Naive B cell (primary cell): ENCODE measurements around the gene KRT80. TPM values are rescaled to one million over a fixed set of nuclear protein-coding genes. Genes with fewer than 3 reads are reported as not detected.

Experiments used
- ATAC-seq, 2 donors: fragments of 150-1000 bp; cut with Tn5 transposase; 2 replicates each; pipeline ENCODE4 v1.10.0; 2021; ENCODE audit warnings: low read depth in 2 of 2, mild to moderate bottlenecking in 2 of 2, moderate library complexity in 2 of 2
- DNase-seq: peaks from one replicate; pipeline ENCODE4 v3.0.0; 2022
- H3K27ac Mint-ChIP-seq, 6 donors: one replicate each; pipeline ENCODE4 v1.8.0; 2020 to 2022; ENCODE audit warnings: mild to moderate bottlenecking in 6 of 6, mixed read lengths in 6 of 6, moderate library complexity in 5 of 6, inconsistent platforms in 2 of 6
- H3K27me3 Mint-ChIP-seq, 3 donors: one replicate each; pipeline ENCODE4 v1.8.0; 2021 to 2022; ENCODE audit warnings: mixed read lengths in 3 of 3, mild to moderate bottlenecking in 1 of 3
- H3K36me3 Mint-ChIP-seq, 2 donors: one replicate each; pipeline ENCODE4 v1.8.0; 2020 to 2022; ENCODE audit warnings: mixed read lengths in 2 of 2, inconsistent platforms in 1 of 2, mild to moderate bottlenecking in 1 of 2
- H3K4me1 Mint-ChIP-seq, 3 donors: one replicate each; pipeline ENCODE4 v1.8.0; 2020 to 2022; ENCODE audit warnings: mixed read lengths in 3 of 3, inconsistent platforms in 1 of 3, mild to moderate bottlenecking in 1 of 3, moderate library complexity in 1 of 3
- H3K4me3 Mint-ChIP-seq, 8 donors: one replicate each; pipeline ENCODE4 v1.8.0; 2020 to 2022; ENCODE audit warnings: mild to moderate bottlenecking in 8 of 8, mixed read lengths in 8 of 8, moderate library complexity in 8 of 8, inconsistent platforms in 2 of 8
- H3K9me3 Mint-ChIP-seq, 7 donors: one replicate each; pipeline ENCODE4 v1.8.0; 2020 to 2022; ENCODE audit warnings: mixed read lengths in 7 of 7, mild to moderate bottlenecking in 5 of 7, inconsistent platforms in 2 of 7, moderate library complexity in 1 of 7
- polyA plus RNA-seq, 6 donors: library from polyadenylated mRNA; unstranded; fragments of 300-500 nt; fragmentation: Illumina TruSeq; gene quantifications; one replicate each; pipeline ENCODE4 v1.2.3, GENCODE V29; 2021; ENCODE audit warnings: low read depth in 6 of 6

KRT80 gene
- polyA plus RNA-seq, 6 donors from 2014 or later: not detected

DNA sequence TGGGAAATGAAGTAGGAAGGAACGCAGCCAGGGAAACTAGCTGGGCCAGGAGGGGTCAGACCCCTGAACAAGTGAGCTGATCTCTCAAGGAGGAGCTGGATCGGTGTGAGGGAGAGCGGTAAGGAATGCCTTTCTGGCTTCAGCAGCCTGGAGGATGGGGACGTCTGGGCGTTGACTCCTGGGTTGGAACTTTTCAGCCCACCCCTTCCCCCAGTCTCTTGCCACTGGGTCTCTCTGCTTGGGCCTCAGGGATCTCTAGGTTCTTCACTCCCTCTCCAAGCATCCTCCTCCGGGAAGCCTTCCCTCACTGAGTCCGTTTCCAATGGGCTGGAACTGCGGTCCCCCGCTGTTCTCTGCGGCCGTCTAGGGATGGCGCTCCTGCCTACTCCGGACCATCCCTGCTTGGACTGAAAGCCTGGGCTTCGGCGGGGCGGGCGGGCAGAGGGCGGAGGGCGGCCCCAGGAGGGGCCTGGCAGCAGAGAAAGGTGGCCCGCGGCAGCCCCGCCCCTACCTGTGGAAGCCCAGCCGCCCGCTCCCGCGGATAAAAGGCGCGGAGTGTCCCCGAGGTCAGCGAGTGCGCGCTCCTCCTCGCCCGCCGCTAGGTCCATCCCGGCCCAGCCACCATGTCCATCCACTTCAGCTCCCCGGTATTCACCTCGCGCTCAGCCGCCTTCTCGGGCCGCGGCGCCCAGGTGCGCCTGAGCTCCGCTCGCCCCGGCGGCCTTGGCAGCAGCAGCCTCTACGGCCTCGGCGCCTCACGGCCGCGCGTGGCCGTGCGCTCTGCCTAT, 41.1 kb upstream of the KRT80 start, which contains the start of gene KRT7:
Gene KRT7 (plus strand): TSS at position 570 of the 788 bp plus-strand sequence. CDS start 54 bp downstream, at position 624.
- H3K36me3 Mint-ChIP-seq: no peaks in the 10 kb centered on the region
- peak within 1 kb of the TSS in 2 of 8 donors; percentile 61 to 68 for H3K4me3 Mint-ChIP-seq
- ATAC-seq (no peak), DNase-seq (no peak)
- H3K27me3 Mint-ChIP-seq: peaks cover 40 to 73% (median 66%) of the 10 kb centered on the region in 3 donors
- H3K4me1 Mint-ChIP-seq: no peaks in the 10 kb centered on the region
- no peaks in the 10 kb centered on the region for H3K9me3 Mint-ChIP-seq
- no peak within 1 kb of the TSS for H3K27ac Mint-ChIP-seq

DNA sequence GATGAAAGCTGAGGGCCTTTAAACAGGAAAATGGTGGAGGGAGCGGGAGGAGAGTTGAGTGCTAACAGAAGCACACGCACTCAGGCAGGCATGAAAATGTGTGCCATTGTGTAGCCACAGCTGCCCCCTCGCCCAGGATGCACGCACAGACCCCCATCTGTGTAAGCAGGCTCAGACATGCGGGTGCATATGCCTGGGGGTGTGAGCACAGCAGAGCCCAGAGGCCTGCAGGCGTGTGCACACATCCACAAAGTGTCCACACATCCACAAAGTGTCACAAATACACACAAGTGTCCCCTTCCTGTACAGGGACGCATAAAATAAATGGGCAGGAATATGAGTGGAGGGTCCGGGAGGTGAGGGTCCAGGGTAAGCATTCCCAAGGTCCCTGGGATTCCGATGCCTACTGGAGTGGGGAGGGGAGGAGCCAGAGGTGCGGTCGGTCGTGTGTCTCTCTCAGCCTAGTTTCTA, 40.4 kb upstream of the KRT80 start:
- H3K9me3 Mint-ChIP-seq: no peaks in the 10 kb centered on the region
- no peak for ATAC-seq
- DNase-seq: no peak
- no peak overlapping the region for H3K27ac Mint-ChIP-seq
- no peaks in the 10 kb centered on the region for H3K36me3 Mint-ChIP-seq
- H3K4me1 Mint-ChIP-seq: no peaks in the 10 kb centered on the region
- H3K4me3 Mint-ChIP-seq: peak overlapping the region in 2 of 8 donors; percentile 61 to 68
- H3K27me3 Mint-ChIP-seq: peaks cover 40 to 74% (median 66%) of the 10 kb centered on the region in 3 donors

DNA sequence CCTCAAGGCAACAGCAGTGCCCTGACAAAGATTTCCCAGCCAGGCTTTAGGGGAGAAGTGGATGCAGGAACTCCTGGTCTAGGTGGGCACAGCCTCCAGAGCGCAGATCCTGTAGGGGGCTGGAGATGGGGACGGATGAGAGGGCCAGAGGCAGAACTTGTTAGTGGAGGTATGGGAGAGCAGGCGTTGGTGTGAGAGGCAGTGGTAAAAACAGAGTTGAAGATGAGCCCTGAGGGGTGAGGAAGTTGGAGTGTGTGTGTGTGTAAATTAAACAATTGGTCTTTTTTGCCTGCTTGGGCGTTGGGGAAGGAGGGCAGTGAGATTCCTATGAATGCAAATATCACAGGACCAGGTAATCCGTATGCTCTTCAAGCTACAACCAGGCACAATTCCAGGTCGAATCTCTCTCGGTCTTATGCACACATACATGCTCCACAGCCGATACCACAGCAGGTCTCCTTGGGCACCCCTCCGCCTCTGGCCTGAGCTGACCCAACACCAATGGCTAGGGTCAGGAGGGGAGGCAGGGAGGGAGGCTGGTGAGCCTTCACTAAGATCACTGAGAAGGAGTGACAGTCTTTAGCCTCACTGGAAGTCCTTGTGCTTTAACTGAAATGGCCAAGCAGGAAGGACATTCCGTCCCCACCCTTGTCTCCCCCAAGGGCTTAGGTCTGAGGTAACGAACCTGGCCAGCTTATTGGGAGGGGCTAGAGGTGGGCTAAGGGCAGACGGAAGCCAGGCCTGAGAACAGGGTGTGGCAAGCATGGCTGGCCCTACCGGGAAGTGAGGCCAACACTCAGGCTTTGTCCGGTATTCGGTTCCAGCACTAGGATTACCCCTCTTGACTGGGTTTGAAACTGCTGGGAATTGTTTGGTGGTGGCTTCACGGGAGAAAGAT, 39.7 kb upstream of the KRT80 start:
- Mint-ChIP-seq H3K4me1 (no peaks in the 10 kb centered on the region), H3K4me3 (peak overlapping the region in 1 of 8 donors; percentile 61), H3K27me3 (peaks cover 34 to 69% (median 66%) of the 10 kb centered on the region in 3 donors), H3K36me3 (no peaks in the 10 kb centered on the region), H3K9me3 (no peaks in the 10 kb centered on the region), H3K27ac (no peak overlapping the region)
- ATAC-seq (no peak), DNase-seq (no peak)

DNA sequence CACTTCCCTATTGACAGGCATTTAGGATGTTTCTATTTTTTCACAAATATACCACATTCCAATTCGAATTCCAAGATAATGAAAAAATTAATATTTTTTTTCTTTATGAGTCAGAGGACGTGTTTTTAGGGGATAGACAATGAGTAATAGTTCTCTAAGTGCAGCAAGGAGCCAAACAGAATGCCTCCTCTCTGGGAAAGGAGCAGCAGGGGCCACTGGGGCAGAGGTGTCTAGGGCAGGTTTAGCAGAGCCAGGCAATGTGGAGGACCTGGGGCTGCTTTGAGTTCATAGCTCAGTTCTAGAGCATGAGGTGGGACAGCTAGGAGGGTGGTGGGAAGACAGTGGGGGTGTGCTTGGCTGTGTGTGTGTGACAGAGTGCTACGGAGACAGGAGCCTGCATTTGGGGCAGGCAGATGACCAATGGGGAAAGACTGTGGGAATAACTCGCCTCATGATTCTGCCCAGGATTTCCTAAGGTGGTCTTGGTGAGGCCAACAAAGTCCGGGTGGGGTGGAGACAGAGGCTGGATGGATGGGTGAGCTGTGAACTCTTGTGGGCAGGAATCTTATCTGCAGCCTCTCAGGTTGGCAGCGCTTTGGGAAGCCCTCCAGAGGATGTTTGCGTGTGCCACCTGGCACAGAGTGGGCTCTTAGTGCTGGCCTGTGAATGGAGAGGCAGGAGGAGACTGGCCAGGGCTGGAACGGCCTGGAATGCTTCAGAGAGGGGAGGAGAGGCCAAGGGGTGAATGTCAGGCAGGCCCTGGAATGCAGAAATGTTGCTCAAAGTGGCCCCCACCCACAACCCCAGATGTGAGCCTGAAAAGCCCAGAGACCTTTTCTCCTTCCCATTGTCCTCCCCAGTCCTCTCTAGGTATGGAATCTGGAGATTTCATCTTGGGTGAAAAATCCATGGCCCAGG, 38.8 kb upstream of the KRT80 start:
- Mint-ChIP-seq H3K36me3 (no peaks in the 10 kb centered on the region), H3K4me3 (peak overlapping the region in 1 of 8 donors; percentile 55), H3K27me3 (peaks cover 34 to 65% (median 63%) of the 10 kb centered on the region in 3 donors), H3K27ac (peak overlapping the region in 1 of 6 donors; percentile 85), H3K9me3 (no peaks in the 10 kb centered on the region), H3K4me1 (no peaks in the 10 kb centered on the region)
- no peak for DNase-seq
- ATAC-seq: no peak

DNA sequence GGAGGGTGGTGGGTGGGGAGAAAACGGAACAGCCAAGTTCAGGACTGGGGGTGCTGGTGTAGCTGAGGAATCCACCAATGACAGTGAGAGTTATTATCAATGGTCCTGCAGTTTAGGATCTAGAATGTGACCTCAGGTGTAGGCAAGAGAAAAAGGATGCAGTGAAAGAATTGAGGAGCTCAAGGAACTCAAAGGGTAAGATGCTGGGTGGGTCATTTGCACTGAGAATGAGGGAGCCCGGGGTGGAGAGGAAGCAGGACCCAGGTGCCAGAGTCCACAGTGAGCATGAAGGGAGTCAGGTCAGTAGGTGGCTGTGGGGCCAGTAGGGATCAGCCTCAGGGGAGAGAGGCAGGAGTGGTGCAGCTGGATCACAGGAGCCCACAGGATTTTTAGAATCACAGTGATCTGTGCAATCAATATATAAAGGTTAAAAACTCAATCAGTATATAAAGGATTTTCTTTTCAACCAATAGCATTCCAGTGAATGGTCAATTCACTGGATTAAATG, 38.1 kb upstream of the KRT80 start:
- Mint-ChIP-seq H3K9me3 (no peaks in the 10 kb centered on the region), H3K36me3 (no peaks in the 10 kb centered on the region), H3K4me1 (no peaks in the 10 kb centered on the region), H3K4me3 (no peak overlapping the region), H3K27ac (peak overlapping the region in 1 of 6 donors; percentile 1), H3K27me3 (peaks cover 36 to 59% (median 57%) of the 10 kb centered on the region in 3 donors)
- DNase-seq (no peak), ATAC-seq (no peak)

DNA sequence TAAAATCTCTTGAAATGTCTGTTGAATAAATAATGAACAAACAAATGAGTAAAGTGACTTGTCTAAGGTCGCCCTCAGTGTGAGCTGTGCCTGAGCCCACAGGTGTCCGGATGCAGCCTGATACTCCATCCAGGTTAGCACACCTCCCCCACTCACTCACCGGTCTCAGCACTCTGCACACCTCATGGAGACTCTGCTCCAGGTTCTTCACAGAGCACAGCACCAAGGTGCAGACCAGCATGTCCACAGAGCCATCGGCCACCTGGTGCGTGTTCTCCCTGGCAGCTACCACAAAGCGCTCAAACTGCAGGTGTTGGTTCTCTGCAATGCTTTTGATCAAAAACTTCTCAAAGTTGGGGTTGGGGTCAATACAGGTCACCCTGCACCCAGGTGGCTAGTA, 37.1 kb upstream of the KRT80 start:
- peaks cover 45 to 57% (median 52%) of the 10 kb centered on the region in 3 donors for H3K27me3 Mint-ChIP-seq
- no peak overlapping the region for H3K27ac Mint-ChIP-seq
- ATAC-seq (no peak), DNase-seq (no peak)
- H3K4me1 Mint-ChIP-seq: no peaks in the 10 kb centered on the region
- no peak overlapping the region for H3K4me3 Mint-ChIP-seq
- H3K9me3 Mint-ChIP-seq: no peaks in the 10 kb centered on the region
- no peaks in the 10 kb centered on the region for H3K36me3 Mint-ChIP-seq

DNA sequence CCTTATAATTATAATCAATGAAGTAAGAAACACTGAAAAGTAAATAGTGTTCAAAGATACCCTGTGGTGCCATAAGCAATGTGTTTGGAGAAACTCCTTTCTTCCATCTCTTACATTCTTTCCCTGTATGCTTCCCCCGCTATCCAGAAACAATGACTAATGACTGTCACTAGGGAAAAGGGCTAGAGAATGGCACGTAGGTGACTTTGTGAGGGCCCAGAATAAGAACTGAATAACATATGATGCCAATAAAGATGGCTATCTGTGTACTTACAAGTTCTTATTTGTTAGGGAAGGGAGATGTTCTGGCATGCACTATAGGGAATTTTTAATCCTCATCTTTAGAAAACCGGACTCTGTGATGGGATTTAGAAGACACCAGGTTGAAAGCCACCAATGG, 36.6 kb upstream of the KRT80 start:
- H3K27me3 Mint-ChIP-seq: peaks cover 48 to 57% (median 52%) of the 10 kb centered on the region in 3 donors
- no peaks in the 10 kb centered on the region for H3K9me3 Mint-ChIP-seq
- no peak overlapping the region for H3K27ac Mint-ChIP-seq
- no peak overlapping the region for H3K4me3 Mint-ChIP-seq
- H3K36me3 Mint-ChIP-seq: no peaks in the 10 kb centered on the region
- H3K4me1 Mint-ChIP-seq: no peaks in the 10 kb centered on the region
- no peak for ATAC-seq
- no peak for DNase-seq

DNA sequence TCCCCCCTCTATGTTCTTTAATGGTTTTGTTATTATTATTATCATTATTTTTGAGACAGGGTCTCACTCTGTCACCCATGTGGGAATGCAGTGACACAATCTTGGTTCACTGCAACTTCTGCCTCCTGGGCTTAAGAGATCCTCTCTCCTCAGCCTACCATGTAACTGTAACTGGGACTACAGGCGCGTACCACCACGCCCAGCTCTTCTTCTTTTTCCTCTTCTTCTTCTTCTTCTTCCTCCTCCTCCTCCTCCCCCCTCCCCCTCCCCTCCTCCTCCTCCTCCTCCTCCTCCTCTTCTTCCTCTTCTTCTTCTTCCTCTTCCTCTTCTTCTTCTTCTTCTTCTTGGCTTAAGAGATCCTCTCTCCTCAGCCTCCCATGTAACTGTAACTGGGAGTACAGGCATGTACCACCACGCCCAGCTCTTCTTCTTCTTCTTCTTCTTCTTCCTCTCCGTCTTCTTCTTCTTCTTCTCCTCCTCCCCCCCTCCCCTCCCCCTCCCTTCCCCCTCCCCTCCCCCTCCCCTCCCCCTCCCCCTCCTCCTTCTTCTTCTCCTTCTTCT, 35.9 kb upstream of the KRT80 start:
- peaks cover 48 to 54% (median 51%) of the 10 kb centered on the region in 3 donors for H3K27me3 Mint-ChIP-seq
- no peaks in the 10 kb centered on the region for H3K9me3 Mint-ChIP-seq
- ATAC-seq: no peak
- no peak overlapping the region for H3K27ac Mint-ChIP-seq
- H3K36me3 Mint-ChIP-seq: no peaks in the 10 kb centered on the region
- no peak for DNase-seq
- H3K4me1 Mint-ChIP-seq: no peaks in the 10 kb centered on the region
- H3K4me3 Mint-ChIP-seq: peak overlapping the region in 1 of 8 donors; percentile 23

DNA sequence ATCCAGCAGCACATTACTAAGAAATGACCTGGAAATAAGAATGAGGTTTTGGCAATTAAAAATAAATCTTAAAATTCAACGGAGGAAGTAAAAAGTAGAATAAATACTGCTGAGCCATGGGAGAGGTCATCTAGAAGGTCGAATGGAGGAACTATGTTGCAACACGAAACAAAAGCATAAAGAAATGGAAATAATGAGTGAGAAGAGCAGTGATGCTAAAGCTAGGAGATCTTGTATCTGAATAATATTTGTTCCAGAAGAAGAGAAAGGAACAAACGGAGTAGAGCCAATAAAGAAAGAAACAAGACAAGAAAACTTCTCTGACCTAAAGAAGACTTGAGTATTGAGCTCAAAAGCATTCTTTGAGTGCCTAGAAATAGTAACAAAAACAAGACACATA, 34.6 kb upstream of the KRT80 start:
- Mint-ChIP-seq H3K27ac (no peak overlapping the region), H3K4me1 (no peaks in the 10 kb centered on the region), H3K9me3 (no peaks in the 10 kb centered on the region), H3K4me3 (no peak overlapping the region), H3K36me3 (no peaks in the 10 kb centered on the region), H3K27me3 (peaks cover 36 to 52% (median 51%) of the 10 kb centered on the region in 3 donors)
- ATAC-seq (no peak), DNase-seq (no peak)

DNA sequence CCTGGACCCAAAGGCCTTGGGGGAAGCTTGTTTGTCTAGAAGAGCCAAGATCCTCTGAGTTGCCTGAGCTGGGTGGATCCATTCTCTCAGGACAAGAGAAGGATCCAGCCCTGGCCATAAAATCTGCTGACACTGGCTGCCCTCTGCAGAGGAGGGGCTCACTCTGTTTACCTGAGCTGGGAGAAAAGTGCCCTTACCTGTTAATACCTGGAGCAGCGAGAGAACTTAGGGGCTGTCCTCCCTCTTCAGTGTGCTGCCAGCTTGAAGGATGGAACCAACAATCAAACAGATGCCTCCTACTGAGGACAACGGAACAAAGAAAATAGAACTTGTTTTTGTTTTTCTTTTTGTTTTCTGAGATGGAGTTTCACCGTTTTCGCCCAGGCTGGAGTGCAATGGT, 33.9 kb upstream of the KRT80 start:
- H3K27me3 Mint-ChIP-seq: peaks cover 40 to 52% (median 49%) of the 10 kb centered on the region in 3 donors
- H3K36me3 Mint-ChIP-seq: no peaks in the 10 kb centered on the region
- no peak for ATAC-seq
- DNase-seq: no peak
- H3K9me3 Mint-ChIP-seq: no peaks in the 10 kb centered on the region
- H3K4me3 Mint-ChIP-seq: no peak overlapping the region
- no peak overlapping the region for H3K27ac Mint-ChIP-seq
- H3K4me1 Mint-ChIP-seq: no peaks in the 10 kb centered on the region

DNA sequence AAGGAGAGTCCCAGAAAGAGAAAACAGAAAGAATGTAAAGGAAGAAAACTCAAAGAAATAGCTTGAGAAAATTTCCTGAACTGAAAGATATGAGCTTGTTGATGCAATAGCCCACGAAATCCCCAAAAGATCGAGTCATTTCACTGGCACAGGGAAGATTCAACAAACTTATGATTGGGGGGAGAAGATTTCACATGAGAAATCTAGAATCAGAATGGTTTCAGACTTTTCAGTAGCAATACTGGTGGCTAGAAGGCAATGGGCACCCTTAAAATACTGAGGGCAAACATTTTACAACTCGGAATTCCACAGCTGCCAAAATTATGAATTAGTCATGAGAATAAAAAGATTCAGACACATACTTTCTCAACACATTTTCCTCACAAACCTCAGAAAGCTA, 32.3 kb upstream of the KRT80 start:
- DNase-seq: no peak
- no peak for ATAC-seq
- Mint-ChIP-seq H3K27ac (no peak overlapping the region), H3K4me1 (no peaks in the 10 kb centered on the region), H3K36me3 (no peaks in the 10 kb centered on the region), H3K4me3 (no peak overlapping the region), H3K27me3 (peaks cover 37 to 48% (median 45%) of the 10 kb centered on the region in 3 donors), H3K9me3 (no peaks in the 10 kb centered on the region)

DNA sequence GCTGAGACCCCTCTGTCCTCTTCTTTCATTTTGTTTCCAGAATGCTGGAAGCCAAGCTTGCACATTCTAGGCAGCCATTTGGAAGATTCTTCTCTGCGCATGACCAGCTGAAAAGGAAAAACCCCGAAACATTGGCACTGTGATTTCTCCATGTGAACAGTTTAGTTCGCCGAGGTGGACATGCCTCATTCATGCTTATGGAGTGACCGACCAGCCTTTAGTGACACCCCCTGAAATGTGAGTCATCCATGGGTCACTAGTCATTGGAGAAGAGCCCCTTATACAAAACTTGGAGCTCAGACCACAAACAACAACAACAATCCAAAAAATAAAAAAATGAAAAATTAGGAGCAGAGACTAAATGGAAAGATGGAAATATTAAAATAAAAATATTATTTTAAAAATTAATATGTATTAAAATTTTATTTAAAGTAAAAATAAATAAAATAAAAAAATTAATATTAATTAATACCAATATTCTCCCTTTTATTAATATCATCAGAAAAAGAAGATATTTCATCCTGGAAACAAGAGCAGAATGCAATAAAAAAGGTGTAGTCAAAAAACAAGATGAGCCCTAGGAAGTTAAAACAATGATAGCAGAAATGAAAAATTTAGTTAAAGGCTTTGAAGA, 31.7 kb upstream of the KRT80 start:
- ATAC-seq (no peak), DNase-seq (no peak)
- Mint-ChIP-seq H3K4me3 (peak overlapping the region in 1 of 8 donors; percentile 1), H3K27ac (no peak overlapping the region), H3K36me3 (no peaks in the 10 kb centered on the region), H3K9me3 (no peaks in the 10 kb centered on the region), H3K4me1 (no peaks in the 10 kb centered on the region), H3K27me3 (peaks cover 38 to 47% (median 43%) of the 10 kb centered on the region in 3 donors)
